SU-DHL-6 (cell line): ENCODE measurements around the gene CTSA.

Source experiments
- H2AFZ ChIP-seq: fragments of 200-600 bp; sonication (generic); 2 replicates; pipeline ENCODE4 v1.6.1; 2014; ENCODE audit warnings: low read depth, mild to moderate bottlenecking, moderate library complexity, mixed read lengths, antibody characterized with exemption, low read length; ENCODE audit not compliant: severe bottlenecking
- H3F3A ChIP-seq: fragments of 200-600 bp; shearing (Covaris generic); 2 replicates; pipeline ENCODE4 v1.6.0; 2016; ENCODE audit warnings: antibody characterized with exemption, mild to moderate bottlenecking; ENCODE audit not compliant: insufficient read depth
- H3K27ac ChIP-seq: fragments of 200-600 bp; sonication (generic); 2 replicates; pipeline ENCODE4 v1.5.1; 2016; ENCODE audit warnings: low read depth, mild to moderate bottlenecking, low read length, moderate library complexity, mixed read lengths
- H3K27me3 ChIP-seq: fragments of 200-600 bp; sonication (generic), shearing (Covaris generic); 2 replicates; pipeline ENCODE4 v1.6.0; 2014; ENCODE audit warnings: mild to moderate bottlenecking, low read length
- H3K36me3 ChIP-seq: fragments of 200-600 bp; sonication (generic); 2 replicates; pipeline ENCODE4 v1.6.1; 2014; ENCODE audit warnings: mild to moderate bottlenecking, low read length, mixed read lengths
- H3K4me2 ChIP-seq: fragments of 300-600, 200-600 bp; shearing (Covaris generic), sonication (generic); 2 replicates; pipeline ENCODE4 v1.6.0; 2014; ENCODE audit warnings: low read length, low read depth, mild to moderate bottlenecking; ENCODE audit not compliant: poor library complexity, severe bottlenecking
- H3K4me3 ChIP-seq: fragments of 200-600 bp; sonication (generic); 2 replicates; pipeline ENCODE4 v1.5.1; 2014; ENCODE audit warnings: antibody characterized with exemption, low read length, mild to moderate bottlenecking, mixed read lengths; ENCODE audit not compliant: insufficient read depth, poor library complexity, severe bottlenecking
- H3K79me2 ChIP-seq: fragments of 200-600 bp; sonication (generic); 2 replicates; pipeline ENCODE4 v1.6.1; 2014; ENCODE audit warnings: mild to moderate bottlenecking, low read length, moderate library complexity; ENCODE audit not compliant: insufficient read depth
- H3K9ac ChIP-seq: fragments of 200-600 bp; sonication (generic); 2 replicates; pipeline ENCODE4 v1.7.0; 2014; ENCODE audit warnings: mild to moderate bottlenecking, low read length
- H3K9me2 ChIP-seq: fragments of 200-600 bp; sonication (generic); replicated peaks from 2 replicates; pipeline ENCODE4 v1.6.1; 2014; ENCODE audit warnings: low read length; ENCODE audit not compliant: insufficient read depth
- H3K9me3 ChIP-seq: fragments of 200-600 bp; sonication (generic); 2 replicates; pipeline ENCODE4 v1.6.1; 2014; ENCODE audit warnings: low read length, mixed read lengths; ENCODE audit not compliant: insufficient read depth
- H4K20me1 ChIP-seq: fragments of 200-600 bp; sonication (generic); 2 replicates; pipeline ENCODE4 v1.6.1; 2014; ENCODE audit warnings: low read depth, mild to moderate bottlenecking, antibody characterized with exemption, low read length, moderate library complexity, mixed read lengths
- CTCF ChIP-seq: fragments of 200-600 bp; sonication (generic); IDR thresholded peaks from one replicate; pipeline ENCODE4 v1.5.1; 2017; ENCODE audit warnings: antibody characterized with exemption, mild to moderate bottlenecking, low read length, moderate library complexity; ENCODE audit not compliant: insufficient read depth, poor library complexity, severe bottlenecking
- EZH2phosphoT487 ChIP-seq: fragments of 200-600 bp; sonication (generic), shearing (Covaris generic); conservative IDR thresholded peaks from 2 replicates; pipeline ENCODE4 v1.6.1; 2018; ENCODE audit warnings: mild to moderate bottlenecking, antibody characterized with exemption, low read length, moderate library complexity, mixed read lengths

Gene CTSA

GRCh38 chr20:45886590-45887345 is 4.4 kb upstream of the CTSA start:
- Histone ChIP-seq H3K9ac (no peak overlapping the region), H3K4me3 (no peak overlapping the region), H4K20me1 (no peaks in the 10 kb centered on the region), H3K9me3 (no peaks in the 10 kb centered on the region), H3K9me2 (no peaks in the 10 kb centered on the region), H2AFZ (no peak overlapping the region), H3K79me2 (no peaks in the 10 kb centered on the region; the same call in 1 of the 2 replicates), H3K36me3 (no peaks in the 10 kb centered on the region), H3K27me3 (no peaks in the 10 kb centered on the region), H3K4me2 (no peak overlapping the region), H3K27ac (no peak overlapping the region), H3F3A (no peaks in the 10 kb centered on the region)
- TF ChIP-seq EZH2phosphoT487 (no peak), CTCF (no peak)

- no peak within 1 kb of the TSS for H3K4me2 ChIP-seq
- no peaks in the 10 kb centered on the region for H3K79me2 ChIP-seq
- H3K9ac ChIP-seq = no peak within 1 kb of the TSS
- no peaks in the 10 kb centered on the region for H3K9me3 ChIP-seq
- H2AFZ ChIP-seq = no peak within 1 kb of the TSS
- no peaks in the 10 kb centered on the region for H3F3A ChIP-seq
- H3K27me3 ChIP-seq = no peaks in the 10 kb centered on the region
- no peaks in the 10 kb centered on the region for H3K36me3 ChIP-seq
- no peak within 1 kb of the TSS for H3K4me3 ChIP-seq
- TF ChIP-seq CTCF (no peak), EZH2phosphoT487 (no peak)
- H3K9me2 ChIP-seq = no peaks in the 10 kb centered on the region
- H4K20me1 ChIP-seq = no peaks in the 10 kb centered on the region
- H3K27ac ChIP-seq = no peak within 1 kb of the TSS
Observed at GRCh38 chr20:45887346-45887715, 3.8 kb upstream of the CTSA start, which contains the start of gene SPATA25. Gene SPATA25, minus strand, starts transcription at chr20:45887622. Its CDS starts 32 bp downstream, at chr20:45887590.

- Histone ChIP-seq H3K27me3 (no peaks in the 10 kb centered on the region), H3K9me2 (no peaks in the 10 kb centered on the region), H2AFZ (no peak overlapping the region), H3K4me2 (no peak overlapping the region), H4K20me1 (no peaks in the 10 kb centered on the region), H3K9ac (no peak overlapping the region), H3K27ac (no peak overlapping the region), H3K36me3 (no peaks in the 10 kb centered on the region), H3K9me3 (no peaks in the 10 kb centered on the region), H3K79me2 (no peaks in the 10 kb centered on the region), H3K4me3 (no peak overlapping the region), H3F3A (no peaks in the 10 kb centered on the region)
- TF ChIP-seq EZH2phosphoT487 (no peak), CTCF (no peak)
Observed at GRCh38 chr20:45888681-45889080, 2.5 kb upstream of the CTSA start.
